ENCODE results near the gene PAX6. TPM values are rescaled to one million over a fixed set of nuclear protein-coding genes. Genes with fewer than 3 reads are reported as not detected.
"Not testable (repeated sequence)": the region's sequence is repeated elsewhere in the genome, so short reads cannot be mapped to it uniquely, and the experiment has no call there.

PAX6 gene
- total RNA-seq, 2 donors from 2014 or later: 5.4 to 6.8 TPM

DNA sequence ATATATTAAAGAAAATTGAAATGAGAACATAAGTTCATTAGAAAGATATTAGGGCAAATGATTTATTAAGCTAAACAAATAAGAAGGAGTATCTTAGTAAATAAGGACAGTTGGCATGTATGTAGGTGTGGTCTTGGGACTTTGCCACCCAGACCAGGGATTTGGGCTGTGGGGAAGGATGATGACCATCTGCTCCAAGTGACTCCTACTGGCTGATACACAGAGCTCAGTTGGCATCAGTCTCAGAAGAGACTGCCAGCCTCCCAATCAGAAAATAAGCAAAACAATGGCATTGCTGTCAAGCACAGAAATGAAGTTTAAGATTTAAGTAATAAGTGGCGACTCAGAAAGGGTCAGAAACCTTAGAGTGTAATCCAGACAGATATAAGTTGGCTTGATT, 49.5 kb downstream of the PAX6 start:
- Histone ChIP-seq H3K4me3 (ENCODE audit: low read length) (no peak overlapping the region), H3K36me3 (ENCODE audit: control insufficient read depth, insufficient read depth, low read length) (no peaks in the 10 kb centered on the region), H3K27me3 (ENCODE audit: control insufficient read depth, insufficient read depth, low read length, poor library complexity, severe bottlenecking) (no peaks in the 10 kb centered on the region), H3K4me1 (ENCODE audit: control insufficient read depth, insufficient read depth, low read length) (no peaks in the 10 kb centered on the region), H3K9ac (ENCODE audit: extremely low read depth, low read length, poor library complexity, severe bottlenecking) (no peak overlapping the region), H3K27ac (ENCODE audit: low read depth, low read length) (no peak overlapping the region), H3K9me3 (ENCODE audit: control insufficient read depth, low read length) (no peaks in the 10 kb centered on the region)
- Mint-ChIP-seq H3K36me3 (ENCODE audit: low read depth) (no peaks in the 10 kb centered on the region), H3K27me3 (ENCODE audit: insufficient read depth) (no peaks in the 10 kb centered on the region), H3K27ac (no peak overlapping the region), H3K9me3 (no peaks in the 10 kb centered on the region), H3K4me1 (peaks cover 2% of the 10 kb centered on the region), H3K4me3 (no peak overlapping the region)
- TF ChIP-seq, protein P1, sequence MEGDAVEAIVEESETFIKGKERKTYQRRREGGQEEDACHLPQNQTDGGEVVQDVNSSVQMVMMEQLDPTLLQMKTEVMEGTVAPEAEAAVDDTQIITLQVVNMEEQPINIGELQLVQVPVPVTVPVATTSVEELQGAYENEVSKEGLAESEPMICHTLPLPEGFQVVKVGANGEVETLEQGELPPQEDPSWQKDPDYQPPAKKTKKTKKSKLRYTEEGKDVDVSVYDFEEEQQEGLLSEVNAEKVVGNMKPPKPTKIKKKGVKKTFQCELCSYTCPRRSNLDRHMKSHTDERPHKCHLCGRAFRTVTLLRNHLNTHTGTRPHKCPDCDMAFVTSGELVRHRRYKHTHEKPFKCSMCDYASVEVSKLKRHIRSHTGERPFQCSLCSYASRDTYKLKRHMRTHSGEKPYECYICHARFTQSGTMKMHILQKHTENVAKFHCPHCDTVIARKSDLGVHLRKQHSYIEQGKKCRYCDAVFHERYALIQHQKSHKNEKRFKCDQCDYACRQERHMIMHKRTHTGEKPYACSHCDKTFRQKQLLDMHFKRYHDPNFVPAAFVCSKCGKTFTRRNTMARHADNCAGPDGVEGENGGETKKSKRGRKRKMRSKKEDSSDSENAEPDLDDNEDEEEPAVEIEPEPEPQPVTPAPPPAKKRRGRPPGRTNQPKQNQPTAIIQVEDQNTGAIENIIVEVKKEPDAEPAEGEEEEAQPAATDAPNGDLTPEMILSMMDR (conservative IDR thresholded peaks at IDR 0.05): peak; percentile 23
- no peak for DNase-seq
- 85 to 100% methylated on average over 1 of the region's 1 CpG for WGBS, 2 experiments (ENCODE audit: insufficient coverage in 1 of 2, insufficient read length in 1 of 2)

GRCh38 chr11:31757260-31757835, 53.8 kb downstream of the PAX6 start:
- Histone ChIP-seq H3K9ac (ENCODE audit: extremely low read depth, low read length, poor library complexity, severe bottlenecking) (no peak overlapping the region), H3K4me1 (ENCODE audit: control insufficient read depth, insufficient read depth, low read length) (no peaks in the 10 kb centered on the region), H3K9me3 (ENCODE audit: control insufficient read depth, low read length) (no peaks in the 10 kb centered on the region), H3K27me3 (ENCODE audit: control insufficient read depth, insufficient read depth, low read length, poor library complexity, severe bottlenecking) (no peaks in the 10 kb centered on the region), H3K36me3 (ENCODE audit: control insufficient read depth, insufficient read depth, low read length) (no peaks in the 10 kb centered on the region), H3K27ac (ENCODE audit: low read depth, low read length) (no peak overlapping the region), H3K4me3 (ENCODE audit: low read length) (no peak overlapping the region)
- Mint-ChIP-seq H3K4me1 (peaks cover 5% of the 10 kb centered on the region), H3K4me3 (no peak overlapping the region), H3K9me3 (no peaks in the 10 kb centered on the region), H3K27me3 (ENCODE audit: insufficient read depth) (no peaks in the 10 kb centered on the region), H3K27ac (no peak overlapping the region), H3K36me3 (ENCODE audit: low read depth) (no peaks in the 10 kb centered on the region)
- no peak for DNase-seq
- WGBS, 2 experiments (ENCODE audit: insufficient coverage in 1 of 2, insufficient read length in 1 of 2): 91 to 92% methylated on average over 3 of the region's 3 CpGs
- TF ChIP-seq, protein P1 (conservative IDR thresholded peaks at IDR 0.05): no peak

DNA sequence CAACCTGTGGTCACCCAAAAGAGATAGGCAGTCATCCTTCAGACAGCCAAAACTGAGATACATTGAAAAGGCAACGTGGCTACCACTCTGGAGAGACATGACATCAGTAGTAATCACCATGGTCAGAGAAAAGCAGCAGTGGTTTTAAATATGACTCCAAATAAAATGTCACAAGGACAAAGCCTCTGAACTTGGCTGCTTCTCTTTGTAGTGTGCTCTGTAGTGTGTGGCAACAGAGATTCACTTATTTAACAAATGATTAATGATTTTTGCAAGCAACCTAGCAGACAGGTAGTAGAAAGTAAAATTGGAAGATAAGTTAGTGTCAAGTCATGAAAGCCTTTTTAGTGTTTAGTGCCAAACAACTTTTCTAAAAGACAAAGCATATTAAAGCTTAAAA, 63.5 kb downstream of the PAX6 start:
- Histone ChIP-seq H3K4me1 (ENCODE audit: control insufficient read depth, insufficient read depth, low read length) (no peaks in the 10 kb centered on the region), H3K36me3 (ENCODE audit: control insufficient read depth, insufficient read depth, low read length) (no peaks in the 10 kb centered on the region), H3K27ac (ENCODE audit: low read depth, low read length) (no peak overlapping the region), H3K9ac (ENCODE audit: extremely low read depth, low read length, poor library complexity, severe bottlenecking) (no peak overlapping the region), H3K4me3 (ENCODE audit: low read length) (no peak overlapping the region), H3K9me3 (ENCODE audit: control insufficient read depth, low read length) (no peaks in the 10 kb centered on the region), H3K27me3 (ENCODE audit: control insufficient read depth, insufficient read depth, low read length, poor library complexity, severe bottlenecking) (no peaks in the 10 kb centered on the region)
- H3K4me3 Mint-ChIP-seq: no peak overlapping the region
- peaks cover 8% of the 10 kb centered on the region for H3K4me1 Mint-ChIP-seq
- WGBS, 2 experiments (ENCODE audit: insufficient coverage in 1 of 2, insufficient read length in 1 of 2): 76 to 92% methylated on average over 1 of the region's 1 CpG
- no peak for DNase-seq
- no peak overlapping the region for H3K27ac Mint-ChIP-seq
- TF ChIP-seq, protein P1 (conservative IDR thresholded peaks at IDR 0.05): no peak
- H3K27me3 Mint-ChIP-seq (ENCODE audit: insufficient read depth): no peaks in the 10 kb centered on the region
- peaks cover 13% of the 10 kb centered on the region for H3K9me3 Mint-ChIP-seq
- H3K36me3 Mint-ChIP-seq (ENCODE audit: low read depth): peaks cover 1% of the 10 kb centered on the region

- peaks cover 59% of the 10 kb centered on the region for H3K9me3 Mint-ChIP-seq
- not testable (repeated sequence) for H3K27me3 Mint-ChIP-seq (ENCODE audit: insufficient read depth); H3K27ac Mint-ChIP-seq; H3K4me1 ChIP-seq (ENCODE audit: control insufficient read depth, insufficient read depth, low read length); H3K4me3 ChIP-seq (ENCODE audit: low read length); H3K36me3 ChIP-seq (ENCODE audit: control insufficient read depth, insufficient read depth, low read length); H3K27me3 ChIP-seq (ENCODE audit: control insufficient read depth, insufficient read depth, low read length, poor library complexity, severe bottlenecking); H3K9ac ChIP-seq (ENCODE audit: extremely low read depth, low read length, poor library complexity, severe bottlenecking); H3K9me3 ChIP-seq (ENCODE audit: control insufficient read depth, low read length); H3K4me1 Mint-ChIP-seq; DNase-seq; H3K27ac ChIP-seq (ENCODE audit: low read depth, low read length); H3K4me3 Mint-ChIP-seq
- H3K36me3 Mint-ChIP-seq (ENCODE audit: low read depth): peaks cover 20% of the 10 kb centered on the region
- 87 to 95% methylated on average over 6 to 26 of the region's 26 CpGs for WGBS, 2 experiments (ENCODE audit: insufficient coverage in 1 of 2, insufficient read length in 1 of 2)
Measured at GRCh38 chr11:31740731-31741368, 70.3 kb downstream of the PAX6 start.

Measured in endodermal cell (in vitro differentiated cells).